Iris pigment epithelial cell (primary cell): Measurements from ENCODE around the gene IL1RN.
A peak's percentile ranks its signal among the peaks of the same experiment; 100 is the strongest.

Experiments used
- DNase-seq: peaks from one replicate; pipeline ENCODE4 v3.0.0-alpha.2; 2011; ENCODE audit warnings: low read depth

The IL1RN gene

GRCh38 chr2:113129519-113130078, 2.2 kb downstream of the IL1RN start:
- no peak for DNase-seq

- DNase-seq, result no peak
These were observed 4.2 kb downstream of the IL1RN start for GRCh38 chr2:113131352-113132185.

- DNase-seq, result no peak
These were observed 5.1 kb downstream of the IL1RN start for GRCh38 chr2:113132414-113133021.

GRCh38 chr2:113133704-113134598, 6.6 kb downstream of the IL1RN start:
- DNase-seq, result no peak

GRCh38 chr2:113134717-113135116, 7.3 kb downstream of the IL1RN start:
- no peak for DNase-seq

- DNase-seq, result no peak
These were observed 7.9 kb downstream of the IL1RN start for GRCh38 chr2:113135317-113135716.

GRCh38 chr2:113136828-113137775, 9.7 kb downstream of the IL1RN start:
- DNase-seq, result peak; percentile 44

GRCh38 chr2:113137827-113138226, 10.4 kb downstream of the IL1RN start:
- DNase-seq, result no peak

GRCh38 chr2:113138428-113139322, 11.3 kb downstream of the IL1RN start:
- DNase-seq, result peak; percentile 66

- DNase-seq, result no peak
These were observed 14.1 kb downstream of the IL1RN start for GRCh38 chr2:113141451-113141850.

- DNase-seq, result no peak
These were observed 14.9 kb downstream of the IL1RN start for GRCh38 chr2:113142290-113142689.

GRCh38 chr2:113144259-113144658, 16.9 kb downstream of the IL1RN start:
- DNase-seq, result no peak

GRCh38 chr2:113148606-113149552, 21.5 kb downstream of the IL1RN start:
- DNase-seq, result no peak

GRCh38 chr2:113149553-113150257, 22.3 kb downstream of the IL1RN start:
- DNase-seq, result no peak

- no peak for DNase-seq
These were observed 22.8 kb downstream of the IL1RN start for GRCh38 chr2:113150258-113150601.

- DNase-seq, result no peak
These were observed 27.9 kb downstream of the IL1RN start for GRCh38 chr2:113155331-113155730.

- no peak for DNase-seq
These were observed 29.1 kb downstream of the IL1RN start for GRCh38 chr2:113156278-113157117.
